ACC112 (cell line): ENCODE results near the gene LYPD1.
A peak's percentile ranks its signal among the peaks of the same experiment; 100 is the strongest.

Experiments
- H2AFZ ChIP-seq: fragments of 200-600 bp; sonication (generic); one replicate; pipeline ENCODE4 v1.6.0; 2017; ENCODE audit warnings: antibody characterized with exemption, low read length; ENCODE audit not compliant: unreplicated experiment
- H3K27ac ChIP-seq: fragments of 200-600 bp; sonication (generic); 2 replicates; pipeline ENCODE4 v1.5.1; 2014; ENCODE audit warnings: low read depth, mild to moderate bottlenecking, antibody characterized with exemption, low read length, moderate library complexity
- H3K27me3 ChIP-seq: fragments of 200-600 bp; sonication (generic); 2 replicates; pipeline ENCODE4 v1.6.1; 2014; ENCODE audit warnings: mild to moderate bottlenecking, antibody characterized with exemption, low read length, moderate library complexity, mixed read lengths; ENCODE audit not compliant: insufficient read depth
- H3K36me3 ChIP-seq: fragments of 200-600 bp; sonication (generic); 2 replicates; pipeline ENCODE4 v1.6.1; 2016; ENCODE audit warnings: mild to moderate bottlenecking, antibody characterized with exemption, low read length, moderate library complexity, mixed read lengths; ENCODE audit not compliant: insufficient read depth
- H3K4me1 ChIP-seq: fragments of 200-600 bp; sonication (generic); one replicate; pipeline ENCODE4 v1.6.1; 2016; ENCODE audit warnings: low read length, mixed read lengths; ENCODE audit not compliant: insufficient read depth, unreplicated experiment, control insufficient read depth
- H3K4me3 ChIP-seq: fragments of 200-600 bp; sonication (generic); 2 replicates; pipeline ENCODE4 v1.5.1; 2014; ENCODE audit warnings: mild to moderate bottlenecking, low read depth, low read length
- H3K79me2 ChIP-seq: fragments of 200-600 bp; sonication (generic); one replicate; pipeline ENCODE4 v1.6.0; 2016; ENCODE audit warnings: low read length; ENCODE audit not compliant: control insufficient read depth, unreplicated experiment, insufficient read depth

LYPD1 gene

DNA sequence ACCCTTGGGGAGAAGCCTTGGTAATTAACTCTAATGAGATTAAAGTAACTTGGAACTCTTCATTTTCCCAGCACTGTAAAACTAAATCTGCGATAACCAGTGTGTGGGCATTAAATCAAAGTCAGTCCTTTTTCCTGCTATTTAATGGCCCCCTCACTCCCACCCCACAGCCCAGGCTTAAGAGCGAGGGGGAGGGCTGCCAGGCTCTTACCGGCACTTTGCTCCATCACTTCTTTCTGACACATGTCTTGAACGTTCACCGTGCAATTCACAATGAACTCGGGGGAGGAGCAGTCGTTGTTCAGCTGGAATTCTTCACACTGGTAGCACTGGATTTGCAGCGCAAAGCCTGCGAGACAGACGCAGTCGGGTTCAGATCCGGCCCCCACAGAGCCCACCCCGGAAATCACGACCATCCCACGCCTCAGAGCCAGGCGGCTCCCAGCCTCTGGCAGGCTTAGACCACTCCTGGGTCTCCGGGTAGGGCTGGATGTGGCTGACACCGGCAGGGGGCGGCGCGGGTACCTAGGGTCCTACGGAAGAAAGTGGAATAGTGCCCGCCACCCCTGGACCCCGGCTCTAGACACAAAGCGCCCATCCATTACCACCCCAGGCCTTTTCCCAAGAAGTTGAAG, 1.7 kb downstream of the LYPD1 start:
- Histone ChIP-seq H3K4me3 (no peak overlapping the region), H3K27ac (no peak overlapping the region), H3K79me2 (no peaks in the 10 kb centered on the region), H3K4me1 (peaks cover 15% of the 10 kb centered on the region), H3K27me3 (peaks cover 48% of the 10 kb centered on the region), H2AFZ (no peak overlapping the region), H3K36me3 (no peaks in the 10 kb centered on the region)

DNA sequence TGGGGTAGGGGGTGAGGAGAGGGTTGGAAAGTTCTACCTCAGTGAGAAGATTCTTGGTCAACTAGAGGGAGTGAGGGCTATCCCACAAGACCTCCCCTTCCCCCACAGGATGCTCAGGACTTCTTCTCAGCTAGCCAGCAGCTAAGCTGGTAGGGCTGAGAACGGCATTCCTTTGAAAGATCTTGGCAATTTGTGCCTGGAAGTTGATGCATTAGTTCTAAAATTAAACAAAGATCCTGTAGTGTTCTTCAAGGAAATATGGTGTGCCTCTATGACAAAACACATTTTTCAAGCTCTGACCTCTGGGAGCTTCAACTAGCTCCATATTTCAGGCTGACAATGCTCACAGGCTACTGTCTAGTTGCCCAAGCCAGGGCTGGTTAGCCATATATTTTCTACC, 2.3 kb downstream of the LYPD1 start:
- H3K4me3 ChIP-seq, result no peak overlapping the region
- peaks cover 15% of the 10 kb centered on the region for H3K4me1 ChIP-seq
- H2AFZ ChIP-seq, result no peak overlapping the region
- H3K27me3 ChIP-seq, result peaks cover 48% of the 10 kb centered on the region
- H3K79me2 ChIP-seq, result no peaks in the 10 kb centered on the region
- H3K36me3 ChIP-seq, result no peaks in the 10 kb centered on the region
- no peak overlapping the region for H3K27ac ChIP-seq

DNA sequence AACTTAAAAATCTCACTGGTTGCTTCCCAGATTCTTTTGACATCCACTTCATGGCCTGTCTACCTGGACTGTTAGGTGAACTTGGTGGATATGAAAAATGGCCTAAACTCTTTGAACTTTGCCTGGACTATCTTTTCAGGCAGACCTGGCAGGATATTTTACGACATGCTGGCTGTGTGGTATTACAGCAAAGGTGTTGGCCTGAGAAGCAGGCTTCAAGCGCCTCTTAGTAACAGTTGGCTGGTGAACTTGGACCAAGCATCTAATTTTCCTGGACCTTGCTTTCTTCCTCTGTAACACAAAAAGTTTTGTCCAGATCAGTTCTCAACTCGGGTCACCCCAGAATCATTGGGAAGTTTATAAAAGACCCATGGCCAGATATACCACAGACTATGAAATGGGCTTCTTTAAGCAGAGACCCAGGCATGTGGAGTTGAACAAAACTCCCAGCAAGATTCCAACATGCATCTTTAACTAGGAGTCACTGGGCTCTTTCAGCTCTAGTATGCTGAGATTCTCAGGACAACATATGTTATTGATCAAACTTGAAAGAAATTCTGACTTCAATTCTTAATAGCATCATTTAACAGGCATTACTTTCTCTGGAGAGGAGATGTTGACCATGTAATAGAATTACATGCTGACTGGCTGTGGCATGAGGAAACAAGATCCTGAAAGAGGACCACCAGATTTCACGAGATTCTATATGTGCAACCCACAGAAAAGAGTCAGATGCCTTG, 4.4 kb downstream of the LYPD1 start:
- Histone ChIP-seq H3K27me3 (peaks cover 56% of the 10 kb centered on the region), H3K79me2 (no peaks in the 10 kb centered on the region), H2AFZ (no peak overlapping the region), H3K27ac (no peak overlapping the region), H3K4me3 (no peak overlapping the region), H3K36me3 (no peaks in the 10 kb centered on the region), H3K4me1 (peaks cover 3% of the 10 kb centered on the region)

DNA sequence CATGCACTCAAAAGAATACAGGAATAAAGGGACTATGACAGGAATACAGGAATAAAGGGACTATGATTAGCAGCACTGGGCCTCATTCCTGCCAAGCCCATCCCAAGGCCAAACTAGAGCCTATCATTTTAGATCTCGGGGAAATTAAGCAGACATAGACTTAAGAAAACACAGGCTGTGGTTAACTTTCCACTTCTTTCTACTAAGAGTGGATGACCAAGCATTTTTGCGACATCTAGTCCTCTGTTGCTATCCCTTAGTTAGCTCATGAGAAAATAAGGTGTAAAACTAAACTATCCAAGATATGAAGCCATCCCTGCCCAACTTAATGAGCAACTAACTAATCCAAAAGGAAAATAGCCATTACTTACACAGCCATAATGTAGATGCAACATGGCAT, 5.9 kb downstream of the LYPD1 start:
- no peak overlapping the region for H2AFZ ChIP-seq
- H3K4me3 ChIP-seq, result no peak overlapping the region
- H3K27me3 ChIP-seq, result peaks cover 47% of the 10 kb centered on the region
- H3K27ac ChIP-seq, result no peak overlapping the region
- H3K36me3 ChIP-seq, result no peaks in the 10 kb centered on the region
- no peaks in the 10 kb centered on the region for H3K79me2 ChIP-seq
- no peaks in the 10 kb centered on the region for H3K4me1 ChIP-seq

GRCh38 chr2:132662732-132663131, 7.3 kb downstream of the LYPD1 start:
- Histone ChIP-seq H3K27me3 (peaks cover 33% of the 10 kb centered on the region), H3K4me1 (no peaks in the 10 kb centered on the region), H3K79me2 (no peaks in the 10 kb centered on the region), H3K4me3 (peak overlapping the region; percentile 19; the same call in 1 of the 2 replicates), H3K27ac (no peak overlapping the region), H2AFZ (no peak overlapping the region), H3K36me3 (no peaks in the 10 kb centered on the region)

DNA sequence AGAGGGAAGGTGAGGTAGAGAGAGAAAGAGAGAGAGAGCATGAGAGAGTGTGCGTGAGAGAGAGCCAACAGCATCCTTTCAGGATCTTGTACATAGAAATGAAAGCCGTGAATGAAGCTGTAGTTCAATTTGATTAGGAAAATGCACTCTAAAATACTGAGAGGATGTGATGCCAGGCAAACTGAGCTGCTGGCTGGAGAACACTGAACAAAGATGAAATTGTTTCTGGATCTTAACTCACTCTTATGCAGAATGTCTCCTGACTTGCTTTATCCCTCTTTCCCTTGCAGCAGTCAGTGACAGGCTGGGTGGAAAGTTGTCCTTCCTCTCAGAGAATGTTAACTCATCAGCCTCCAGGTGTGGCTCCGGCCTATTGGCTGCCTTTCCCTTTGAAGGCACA, 10.7 kb downstream of the LYPD1 start:
- Histone ChIP-seq H3K4me3 (no peak overlapping the region), H3K36me3 (no peaks in the 10 kb centered on the region), H3K79me2 (no peaks in the 10 kb centered on the region), H3K27me3 (peaks cover 16% of the 10 kb centered on the region), H2AFZ (no peak overlapping the region), H3K4me1 (no peaks in the 10 kb centered on the region), H3K27ac (no peak overlapping the region)

DNA sequence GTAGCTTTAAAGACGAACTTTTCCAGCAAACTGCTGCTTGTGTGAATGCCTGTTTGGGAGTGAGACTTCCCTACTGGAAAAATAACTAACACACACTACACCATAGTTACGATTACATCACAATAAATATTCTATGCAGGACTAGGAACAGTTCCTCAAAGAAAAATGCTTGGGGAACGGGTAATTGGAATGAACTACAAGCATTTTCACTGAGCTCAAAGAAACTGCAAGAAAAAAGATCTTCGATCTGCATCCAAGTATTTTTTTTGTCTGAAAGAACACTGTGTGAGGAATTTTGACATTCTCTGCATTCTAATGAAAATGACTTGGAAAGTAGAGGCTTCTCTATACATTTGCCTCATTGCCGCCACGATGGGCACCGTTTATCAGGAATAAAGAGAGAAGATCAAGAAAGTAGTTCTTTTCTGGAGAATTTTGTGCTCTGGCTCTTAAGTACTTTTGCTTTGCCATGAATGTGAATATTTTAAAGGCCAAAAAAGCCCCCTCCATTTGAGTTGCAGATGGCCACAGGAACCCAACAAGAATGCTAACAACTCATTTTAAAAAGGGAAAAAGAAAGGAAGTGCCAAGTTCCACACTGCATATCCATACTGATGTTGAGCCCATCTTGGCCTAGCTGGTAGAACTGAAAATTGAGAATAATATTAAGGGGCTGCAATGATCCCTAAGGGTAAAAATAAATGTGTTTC, 13.6 kb downstream of the LYPD1 start:
- Histone ChIP-seq H2AFZ (no peak overlapping the region), H3K4me3 (no peak overlapping the region), H3K4me1 (no peaks in the 10 kb centered on the region), H3K27me3 (peaks cover 14% of the 10 kb centered on the region), H3K27ac (no peak overlapping the region), H3K79me2 (no peaks in the 10 kb centered on the region), H3K36me3 (no peaks in the 10 kb centered on the region)

GRCh38 chr2:132654968-132655367, 15.0 kb downstream of the LYPD1 start:
- no peaks in the 10 kb centered on the region for H3K4me1 ChIP-seq
- no peak overlapping the region for H3K27ac ChIP-seq
- no peaks in the 10 kb centered on the region; the same call in 1 of the 2 replicates for H3K27me3 ChIP-seq
- no peaks in the 10 kb centered on the region for H3K79me2 ChIP-seq
- H3K36me3 ChIP-seq, result no peaks in the 10 kb centered on the region
- H3K4me3 ChIP-seq, result no peak overlapping the region
- H2AFZ ChIP-seq, result no peak overlapping the region

DNA sequence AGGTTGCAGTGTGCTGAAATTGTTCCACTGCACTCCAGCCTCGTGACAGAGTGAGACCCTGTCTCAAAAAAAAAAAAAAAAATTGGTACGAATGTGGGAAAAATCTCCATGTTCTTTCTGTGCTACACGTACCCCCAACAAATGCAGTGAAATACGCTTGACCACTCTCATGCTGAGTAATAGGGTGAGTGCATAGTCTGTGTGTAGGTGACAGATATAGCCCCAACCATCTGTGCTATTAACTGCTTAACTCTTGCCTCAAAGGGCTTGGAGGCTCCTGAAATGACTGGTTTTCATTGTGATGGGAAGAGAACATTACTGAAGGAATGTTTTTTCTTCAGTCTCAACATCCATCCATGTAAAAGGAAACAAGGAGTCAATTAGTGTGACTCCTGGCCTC, 15.7 kb downstream of the LYPD1 start:
- no peaks in the 10 kb centered on the region for H3K79me2 ChIP-seq
- H3K4me1 ChIP-seq, result no peaks in the 10 kb centered on the region
- H3K4me3 ChIP-seq, result no peak overlapping the region
- no peaks in the 10 kb centered on the region for H3K27me3 ChIP-seq
- H3K36me3 ChIP-seq, result no peaks in the 10 kb centered on the region
- H2AFZ ChIP-seq, result no peak overlapping the region
- no peak overlapping the region for H3K27ac ChIP-seq

DNA sequence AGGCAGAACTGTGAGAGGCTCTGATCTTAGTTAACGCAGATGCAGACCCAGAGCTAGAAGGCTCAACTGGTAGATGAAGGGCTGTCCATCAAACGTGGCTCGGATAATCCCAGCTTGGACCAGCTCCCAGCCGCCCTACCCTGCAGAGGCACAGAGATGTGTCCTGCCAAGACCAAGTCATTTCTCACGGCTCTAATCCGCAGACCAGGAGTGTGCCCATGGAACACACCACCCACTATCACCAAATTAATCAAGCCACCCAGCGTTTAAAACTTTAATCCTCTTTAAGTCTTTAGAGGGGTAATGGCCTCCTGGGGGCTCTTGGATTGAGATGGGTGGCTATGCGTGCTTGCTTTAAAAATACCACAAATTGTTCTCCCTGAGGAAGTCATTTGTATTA, 17.5 kb downstream of the LYPD1 start:
- Histone ChIP-seq H3K27ac (no peak overlapping the region), H3K4me1 (no peaks in the 10 kb centered on the region), H3K36me3 (no peaks in the 10 kb centered on the region), H2AFZ (no peak overlapping the region), H3K79me2 (no peaks in the 10 kb centered on the region), H3K27me3 (no peaks in the 10 kb centered on the region), H3K4me3 (no peak overlapping the region)
